HPDE6-E6E7 (cell line): ENCODE results near the gene NTSR1.

ENCODE experiments used
- DNase-seq: peaks from one replicate; pipeline ENCODE4 v3.0.0; 2011; ENCODE audit warnings: missing footprints; ENCODE audit errors: extremely low spot score

NTSR1 gene

GRCh38 chr20:62708591-62709536, at the start of gene NTSR1:
TSS of gene NTSR1 (plus strand) at chr20:62708836. CDS start at chr20:62709208, 372 bp downstream.
- no peak for DNase-seq

- DNase-seq: no peak
These were observed 49.0 kb upstream of the NTSR1 start for GRCh38 chr20:62659488-62660239.

GRCh38 chr20:62660240-62660615, 48.4 kb upstream of the NTSR1 start:
- DNase-seq: no peak

GRCh38 chr20:62660768-62661167, 47.9 kb upstream of the NTSR1 start:
- no peak for DNase-seq

- no peak for DNase-seq
These were observed 47.0 kb upstream of the NTSR1 start for GRCh38 chr20:62661647-62662046.

GRCh38 chr20:62662422-62662821, 46.2 kb upstream of the NTSR1 start:
- peak; percentile 75 for DNase-seq

GRCh38 chr20:62663145-62664018, 45.3 kb upstream of the NTSR1 start:
- no peak for DNase-seq

- DNase-seq: no peak
These were observed 44.3 kb upstream of the NTSR1 start for GRCh38 chr20:62664019-62664971.

GRCh38 chr20:62665153-62665754, 43.4 kb upstream of the NTSR1 start:
- DNase-seq: no peak

- no peak for DNase-seq
These were observed 42.6 kb upstream of the NTSR1 start for GRCh38 chr20:62665826-62666735.

GRCh38 chr20:62666736-62667529, 41.7 kb upstream of the NTSR1 start:
- DNase-seq: no peak

- DNase-seq: no peak
These were observed 40.9 kb upstream of the NTSR1 start for GRCh38 chr20:62667530-62668440.

- DNase-seq: peak; percentile 90
These were observed 40.1 kb upstream of the NTSR1 start for GRCh38 chr20:62668441-62669027.

- DNase-seq: no peak
These were observed 39.4 kb upstream of the NTSR1 start for GRCh38 chr20:62669249-62669648.

GRCh38 chr20:62670156-62670555, 38.5 kb upstream of the NTSR1 start:
- DNase-seq: no peak

GRCh38 chr20:62670998-62671397, 37.6 kb upstream of the NTSR1 start:
- DNase-seq: no peak

- no peak for DNase-seq
These were observed 36.9 kb upstream of the NTSR1 start for GRCh38 chr20:62671765-62672164.
